Measurements from ENCODE around the gene MT1A.

DNA sequence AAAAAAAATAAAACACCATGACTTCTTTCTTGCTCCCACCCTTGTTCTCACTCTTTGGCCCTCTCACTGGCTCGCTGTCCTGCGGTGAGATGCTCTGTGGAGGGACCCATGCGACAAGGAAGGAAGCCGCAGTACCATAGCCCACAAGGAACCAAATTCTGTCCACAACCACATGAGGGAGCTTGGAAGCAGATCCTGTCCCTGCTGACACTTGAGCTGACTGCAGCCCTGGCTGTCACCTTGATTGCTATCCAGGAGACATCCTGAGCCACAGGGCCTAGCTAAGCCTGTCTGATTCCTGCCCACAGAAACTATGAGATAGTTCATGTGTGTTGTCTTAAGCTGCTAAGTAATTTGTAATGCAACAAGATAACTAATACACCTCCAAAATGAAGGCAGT, 34.9 kb upstream of the MT1A start:
- TF ChIP-seq NR3C1 (CRISPR knock-in tag; conservative IDR thresholded peaks at IDR 0.05; ENCODE audit: low read depth) (no peak), NFYB (CRISPR knock-in tag; conservative IDR thresholded peaks at IDR 0.05; ENCODE audit: low read depth) (no peak), CBFB (CRISPR knock-in tag; IDR thresholded peaks at IDR 0.05; ENCODE audit: low read depth) (no peak), ESRRA (CRISPR knock-in tag; IDR thresholded peaks at IDR 0.05; ENCODE audit: borderline replicate concordance) (no peak), FOXK1 (CRISPR knock-in tag; IDR thresholded peaks at IDR 0.05) (no peak), ZNF121 (CRISPR knock-in tag; IDR thresholded peaks at IDR 0.05) (no peak), USF2 (CRISPR knock-in tag; IDR thresholded peaks at IDR 0.05) (no peak)
- TF ChIP-seq, protein P1, sequence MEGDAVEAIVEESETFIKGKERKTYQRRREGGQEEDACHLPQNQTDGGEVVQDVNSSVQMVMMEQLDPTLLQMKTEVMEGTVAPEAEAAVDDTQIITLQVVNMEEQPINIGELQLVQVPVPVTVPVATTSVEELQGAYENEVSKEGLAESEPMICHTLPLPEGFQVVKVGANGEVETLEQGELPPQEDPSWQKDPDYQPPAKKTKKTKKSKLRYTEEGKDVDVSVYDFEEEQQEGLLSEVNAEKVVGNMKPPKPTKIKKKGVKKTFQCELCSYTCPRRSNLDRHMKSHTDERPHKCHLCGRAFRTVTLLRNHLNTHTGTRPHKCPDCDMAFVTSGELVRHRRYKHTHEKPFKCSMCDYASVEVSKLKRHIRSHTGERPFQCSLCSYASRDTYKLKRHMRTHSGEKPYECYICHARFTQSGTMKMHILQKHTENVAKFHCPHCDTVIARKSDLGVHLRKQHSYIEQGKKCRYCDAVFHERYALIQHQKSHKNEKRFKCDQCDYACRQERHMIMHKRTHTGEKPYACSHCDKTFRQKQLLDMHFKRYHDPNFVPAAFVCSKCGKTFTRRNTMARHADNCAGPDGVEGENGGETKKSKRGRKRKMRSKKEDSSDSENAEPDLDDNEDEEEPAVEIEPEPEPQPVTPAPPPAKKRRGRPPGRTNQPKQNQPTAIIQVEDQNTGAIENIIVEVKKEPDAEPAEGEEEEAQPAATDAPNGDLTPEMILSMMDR (IDR thresholded peaks at IDR 0.05), result no peak
- TF ChIP-seq, protein P2, sequence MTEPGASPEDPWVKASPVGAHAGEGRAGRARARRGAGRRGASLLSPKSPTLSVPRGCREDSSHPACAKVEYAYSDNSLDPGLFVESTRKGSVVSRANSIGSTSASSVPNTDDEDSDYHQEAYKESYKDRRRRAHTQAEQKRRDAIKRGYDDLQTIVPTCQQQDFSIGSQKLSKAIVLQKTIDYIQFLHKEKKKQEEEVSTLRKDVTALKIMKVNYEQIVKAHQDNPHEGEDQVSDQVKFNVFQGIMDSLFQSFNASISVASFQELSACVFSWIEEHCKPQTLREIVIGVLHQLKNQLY (CRISPR knock-in tag; IDR thresholded peaks at IDR 0.05), result no peak
